GM12873 (cell line): ENCODE measurements around the gene RNF32.

Experiments used
- CTCF ChIP-seq: IDR thresholded peaks from 2 replicates; pipeline ENCODE4 v1.5.1; 2012; ENCODE audit warnings: low read depth, mild to moderate bottlenecking, moderate library complexity, low read length, control low read depth; ENCODE audit not compliant: insufficient read depth; ENCODE audit errors: missing control alignments

The RNF32 gene

GRCh38 chr7:156693627-156694026 is 53.1 kb downstream of the RNF32 start:
- no peak for TF ChIP-seq CTCF

GRCh38 chr7:156702399-156702798 is 61.8 kb downstream of the RNF32 start:
- no peak for TF ChIP-seq CTCF

GRCh38 chr7:156703209-156703608 is 62.6 kb downstream of the RNF32 start:
- no peak for TF ChIP-seq CTCF

- TF ChIP-seq CTCF: no peak
Measured at GRCh38 chr7:156703773-156704482, 63.4 kb downstream of the RNF32 start.

GRCh38 chr7:156722043-156722826 is 81.7 kb downstream of the RNF32 start:
- no peak for TF ChIP-seq CTCF

- TF ChIP-seq CTCF: no peak
Measured at GRCh38 chr7:156725073-156725472, 84.5 kb downstream of the RNF32 start.

- TF ChIP-seq CTCF: no peak
Measured at GRCh38 chr7:156725936-156726335, 85.4 kb downstream of the RNF32 start.
